ENCODE measurements around the gene ALPG. TPM values are rescaled to one million over a fixed set of nuclear protein-coding genes. Genes with fewer than 3 reads are reported as not detected.
"Not testable (repeated sequence)": the region's sequence is repeated elsewhere in the genome, so short reads cannot be mapped to it uniquely, and the experiment has no call there.

ALPG gene
- total RNA-seq, 5 donors from 2014 or later (not counting 1 experiment from before 2014, with no cell fraction given) = 0.15 TPM; not detected in 4

DNA sequence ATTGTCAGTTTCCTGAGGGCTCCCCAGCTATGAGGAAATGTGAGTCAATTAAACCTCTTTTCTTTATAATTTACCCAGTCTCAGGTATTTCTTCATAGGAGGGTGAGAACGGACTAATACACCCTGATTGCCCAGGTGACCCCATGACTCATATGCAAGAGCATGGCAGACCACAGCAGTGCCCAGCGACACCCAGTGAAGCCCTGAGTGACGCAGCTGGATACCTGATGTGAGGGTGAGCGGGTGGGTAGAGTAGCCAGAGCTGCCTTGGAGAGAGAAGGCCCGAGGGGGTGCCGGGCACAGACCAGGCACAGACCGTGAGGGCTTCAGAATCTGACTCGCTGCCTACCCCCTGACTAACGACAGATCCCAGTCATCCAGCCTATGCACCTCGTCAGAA, 15.4 kb downstream of the ALPG start:
- H3K27ac Mint-ChIP-seq = no peak overlapping the region

DNA sequence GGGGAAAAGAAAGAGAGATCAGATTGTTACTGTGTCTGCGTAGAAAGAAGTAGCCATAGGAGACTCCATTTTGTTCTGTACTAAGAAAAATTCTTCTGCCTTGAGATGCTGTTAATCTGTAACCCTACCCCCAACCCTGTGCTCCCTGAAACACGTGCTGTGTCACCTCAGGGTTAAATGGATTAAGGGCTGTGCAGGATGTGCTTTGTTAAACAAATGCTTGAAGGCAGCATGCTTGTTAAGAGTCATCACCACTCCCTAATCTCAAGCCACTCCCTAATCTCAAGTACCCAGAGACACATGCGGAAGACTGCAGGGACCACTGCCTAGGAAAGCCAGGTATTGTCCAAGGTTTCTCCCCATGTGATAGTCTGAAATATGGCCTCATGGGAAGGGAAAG, 16.4 kb downstream of the ALPG start:
- H3K4me3 ChIP-seq (ENCODE audit: control insufficient read depth in 1 of 2, extremely low read depth in 1 of 2, low read length in 1 of 2); H3K27ac Mint-ChIP-seq; POLR2A ChIA-PET; H3K36me3 ChIP-seq (ENCODE audit: control insufficient read depth in 2 of 2, extremely low read depth in 1 of 2, insufficient read depth in 1 of 2, low read length in 1 of 2); H3K36me3 Mint-ChIP-seq; CTCF ChIA-PET; H3K27ac ChIP-seq (ENCODE audit: low read length); H3K9me3 Mint-ChIP-seq; ATAC-seq (replicated peaks in 1 of 4); H3K9me3 ChIP-seq; DNase-seq: not testable (repeated sequence)
- Mint-ChIP-seq H3K27me3 (peaks cover 27 to 53% of the 10 kb centered on the region in 2 donors), H3K4me3 (peak overlapping the region in 1 of 3 donors; percentile 70), H3K4me1 (peaks cover 4 to 19% (median 13%) of the 10 kb centered on the region in 3 donors)
- WGBS (ENCODE audit: insufficient coverage) = no CpG with 5 or more reads among the region's 3 CpGs
- H3K27me3 ChIP-seq (replicated peaks in 1 of 2; ENCODE audit: control insufficient read depth in 2 of 2, extremely low read depth in 1 of 2, insufficient read depth in 2 of 2, low read length in 1 of 2) = peaks cover 4 to 50% of the 10 kb centered on the region in 2 experiments
- H3K4me1 ChIP-seq (ENCODE audit: control insufficient read depth in 1 of 2, extremely low read depth in 1 of 2, insufficient read depth in 2 of 2, low read length in 2 of 2) = peaks cover 4 to 25% of the 10 kb centered on the region in 2 experiments

More for the DNA sequence above, 15.4 kb downstream of the ALPG start:
- Mint-ChIP-seq H3K36me3 (no peaks in the 10 kb centered on the region), H3K4me1 (peaks cover 4 to 19% (median 13%) of the 10 kb centered on the region in 3 donors), H3K9me3 (peaks cover 0 to 4% (median 0%) of the 10 kb centered on the region in 3 donors), H3K4me3 (peak overlapping the region; percentile 57 to 70 (median 60)), H3K27me3 (peaks cover 27 to 54% of the 10 kb centered on the region in 2 donors)
- 93% methylated on average over 9 of the region's 10 CpGs for WGBS (ENCODE audit: insufficient coverage)
- Histone ChIP-seq H3K9me3 (no peaks in the 10 kb centered on the region), H3K27me3 (replicated peaks in 1 of 2; ENCODE audit: control insufficient read depth in 2 of 2, extremely low read depth in 1 of 2, insufficient read depth in 2 of 2, low read length in 1 of 2) (peaks cover 4 to 54% of the 10 kb centered on the region in 2 experiments), H3K27ac (ENCODE audit: low read length) (no peak overlapping the region), H3K4me3 (ENCODE audit: control insufficient read depth in 1 of 2, extremely low read depth in 1 of 2, low read length in 1 of 2) (peak overlapping the region in 1 of 2 donors; percentile 32), H3K36me3 (ENCODE audit: control insufficient read depth in 2 of 2, extremely low read depth in 1 of 2, insufficient read depth in 1 of 2, low read length in 1 of 2) (no peaks in the 10 kb centered on the region), H3K4me1 (ENCODE audit: control insufficient read depth in 1 of 2, extremely low read depth in 1 of 2, insufficient read depth in 2 of 2, low read length in 2 of 2) (peaks cover 4 to 25% of the 10 kb centered on the region in 2 experiments)
- CTCF ChIA-PET = no interaction called here
- no peak for DNase-seq
- ATAC-seq (replicated peaks in 1 of 4) = no peak
- POLR2A ChIA-PET = no interaction called here

DNA sequence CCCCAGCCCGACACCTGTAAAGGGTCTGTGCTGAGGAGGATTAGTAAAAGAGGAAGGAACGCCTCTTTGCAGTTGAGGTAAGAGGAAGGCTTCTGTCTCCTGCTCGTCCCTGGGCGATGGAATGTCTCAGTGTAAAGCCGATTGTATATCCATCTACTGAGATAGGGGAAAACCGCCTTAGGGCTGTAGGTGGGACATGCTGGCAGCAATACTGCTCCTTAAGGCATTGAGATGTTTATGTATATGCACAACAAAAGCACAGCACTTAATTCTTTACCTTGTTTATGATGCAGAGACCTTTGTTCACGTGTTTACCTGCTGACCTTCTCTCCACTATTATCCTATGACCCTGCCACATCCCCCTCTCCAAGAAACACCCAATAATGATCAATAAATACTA, 16.8 kb downstream of the ALPG start:
- H3K27ac Mint-ChIP-seq; H3K4me3 Mint-ChIP-seq; H3K27ac ChIP-seq (ENCODE audit: low read length); ATAC-seq (replicated peaks in 1 of 4); DNase-seq; POLR2A ChIA-PET; H3K4me3 ChIP-seq (ENCODE audit: control insufficient read depth in 1 of 2, extremely low read depth in 1 of 2, low read length in 1 of 2); H3K36me3 ChIP-seq (ENCODE audit: control insufficient read depth in 2 of 2, extremely low read depth in 1 of 2, insufficient read depth in 1 of 2, low read length in 1 of 2); H3K9me3 ChIP-seq; CTCF ChIA-PET; H3K36me3 Mint-ChIP-seq; H3K9me3 Mint-ChIP-seq: not testable (repeated sequence)
- Mint-ChIP-seq H3K4me1 (peaks cover 4 to 17% (median 12%) of the 10 kb centered on the region in 3 donors), H3K27me3 (peaks cover 23 to 48% of the 10 kb centered on the region in 2 donors)
- H3K4me1 ChIP-seq (ENCODE audit: control insufficient read depth in 1 of 2, extremely low read depth in 1 of 2, insufficient read depth in 2 of 2, low read length in 2 of 2) = peaks cover 4 to 25% of the 10 kb centered on the region in 2 experiments
- 56% methylated on average over 3 of the region's 7 CpGs for WGBS (ENCODE audit: insufficient coverage)
- peaks cover 4 to 46% of the 10 kb centered on the region in 2 experiments for H3K27me3 ChIP-seq (replicated peaks in 1 of 2; ENCODE audit: control insufficient read depth in 2 of 2, extremely low read depth in 1 of 2, insufficient read depth in 2 of 2, low read length in 1 of 2)

GRCh38 chr2:232431705-232432590, 25.3 kb downstream of the ALPG start:
- H3K4me3 ChIP-seq (ENCODE audit: control insufficient read depth in 1 of 2, extremely low read depth in 1 of 2, low read length in 1 of 2) = no peak overlapping the region
- no peak for DNase-seq
- H3K9me3 Mint-ChIP-seq = no peaks in the 10 kb centered on the region
- peaks cover 0 to 12% of the 10 kb centered on the region in 2 experiments for H3K27me3 ChIP-seq (replicated peaks in 1 of 2; ENCODE audit: control insufficient read depth in 2 of 2, extremely low read depth in 1 of 2, insufficient read depth in 2 of 2, low read length in 1 of 2)
- ATAC-seq (replicated peaks in 1 of 4) = no peak
- no peaks in the 10 kb centered on the region for H3K4me1 ChIP-seq (ENCODE audit: control insufficient read depth in 1 of 2, extremely low read depth in 1 of 2, insufficient read depth in 2 of 2, low read length in 2 of 2)
- no peak overlapping the region for H3K4me3 Mint-ChIP-seq
- H3K9me3 ChIP-seq = no peaks in the 10 kb centered on the region
- ChIA-PET CTCF (no interaction called here), POLR2A (no interaction called here)
- WGBS (ENCODE audit: insufficient coverage) = 88% methylated on average over 14 of the region's 16 CpGs
- H3K27me3 Mint-ChIP-seq = peaks cover 2 to 4% of the 10 kb centered on the region in 2 donors
- no peaks in the 10 kb centered on the region for H3K36me3 Mint-ChIP-seq
- H3K27ac Mint-ChIP-seq = no peak overlapping the region
- no peaks in the 10 kb centered on the region for H3K4me1 Mint-ChIP-seq
- no peaks in the 10 kb centered on the region for H3K36me3 ChIP-seq (ENCODE audit: control insufficient read depth in 2 of 2, extremely low read depth in 1 of 2, insufficient read depth in 1 of 2, low read length in 1 of 2)
- no peak overlapping the region for H3K27ac ChIP-seq (ENCODE audit: low read length)

GRCh38 chr2:232432598-232433184, 26.0 kb downstream of the ALPG start:
- ChIA-PET POLR2A (no interaction called here), CTCF (no interaction called here)
- Histone ChIP-seq H3K9me3 (no peaks in the 10 kb centered on the region), H3K4me1 (ENCODE audit: control insufficient read depth in 1 of 2, extremely low read depth in 1 of 2, insufficient read depth in 2 of 2, low read length in 2 of 2) (no peaks in the 10 kb centered on the region), H3K27ac (ENCODE audit: low read length) (no peak overlapping the region), H3K4me3 (ENCODE audit: control insufficient read depth in 1 of 2, extremely low read depth in 1 of 2, low read length in 1 of 2) (no peak overlapping the region), H3K36me3 (ENCODE audit: control insufficient read depth in 2 of 2, extremely low read depth in 1 of 2, insufficient read depth in 1 of 2, low read length in 1 of 2) (no peaks in the 10 kb centered on the region), H3K27me3 (replicated peaks in 1 of 2; ENCODE audit: control insufficient read depth in 2 of 2, extremely low read depth in 1 of 2, insufficient read depth in 2 of 2, low read length in 1 of 2) (peaks cover 0 to 7% of the 10 kb centered on the region in 2 experiments)
- no peak for DNase-seq
- Mint-ChIP-seq H3K9me3 (no peaks in the 10 kb centered on the region), H3K4me3 (no peak overlapping the region), H3K27ac (no peak overlapping the region), H3K36me3 (no peaks in the 10 kb centered on the region), H3K27me3 (peaks cover 2 to 4% of the 10 kb centered on the region in 2 donors), H3K4me1 (no peaks in the 10 kb centered on the region)
- peak in 1 of 4 experiments; percentile 40 for ATAC-seq (replicated peaks in 1 of 4)
- 76% methylated on average over 15 of the region's 16 CpGs for WGBS (ENCODE audit: insufficient coverage)

GRCh38 chr2:232433622-232434021, 27.0 kb downstream of the ALPG start:
- H3K4me3 ChIP-seq (ENCODE audit: control insufficient read depth in 1 of 2, extremely low read depth in 1 of 2, low read length in 1 of 2); H3K4me3 Mint-ChIP-seq; H3K27ac ChIP-seq (ENCODE audit: low read length); CTCF ChIA-PET; H3K27ac Mint-ChIP-seq; H3K36me3 Mint-ChIP-seq; H3K4me1 Mint-ChIP-seq; POLR2A ChIA-PET; H3K9me3 Mint-ChIP-seq; DNase-seq; ATAC-seq (replicated peaks in 1 of 4); H3K9me3 ChIP-seq; H3K27me3 ChIP-seq (replicated peaks in 1 of 2; ENCODE audit: control insufficient read depth in 2 of 2, extremely low read depth in 1 of 2, insufficient read depth in 2 of 2, low read length in 1 of 2); H3K4me1 ChIP-seq (ENCODE audit: control insufficient read depth in 1 of 2, extremely low read depth in 1 of 2, insufficient read depth in 2 of 2, low read length in 2 of 2); H3K27me3 Mint-ChIP-seq; H3K36me3 ChIP-seq (ENCODE audit: control insufficient read depth in 2 of 2, extremely low read depth in 1 of 2, insufficient read depth in 1 of 2, low read length in 1 of 2): not testable (repeated sequence)
- WGBS (ENCODE audit: insufficient coverage) = 84% methylated on average over 7 of the region's 9 CpGs
